Ishikawa (cell line): Measurements from ENCODE around the gene DPH1.

Experiments used
- CEBPB ChIP-seq: IDR thresholded peaks from 2 replicates; pipeline ENCODE4 v1.6.1; 2012
- CREB1 ChIP-seq: IDR thresholded peaks from 2 replicates; pipeline ENCODE4 v1.6.1; 2012; ENCODE audit warnings: low read depth
- EGR1 ChIP-seq: IDR thresholded peaks from 2 replicates; pipeline ENCODE4 v1.6.1; 2012
- EP300 ChIP-seq: IDR thresholded peaks from 2 replicates; pipeline ENCODE4 v1.6.1; 2012; ENCODE audit warnings: borderline replicate concordance
- FOXM1 ChIP-seq: IDR thresholded peaks from 2 replicates; pipeline ENCODE4 v1.6.1; 2012; ENCODE audit warnings: low read depth, borderline replicate concordance
- MAX ChIP-seq: IDR thresholded peaks from 2 replicates; pipeline ENCODE4 v1.6.1; 2012
- NFIC ChIP-seq: IDR thresholded peaks from 2 replicates; pipeline ENCODE4 v1.6.1; 2012
- RAD21 ChIP-seq: IDR thresholded peaks from 2 replicates; pipeline ENCODE4 v1.6.1; 2012; ENCODE audit warnings: low read depth
- REST ChIP-seq: IDR thresholded peaks from 2 replicates; pipeline ENCODE4 v1.6.1; 2012; ENCODE audit warnings: low read depth, mild to moderate bottlenecking
- TAF1 ChIP-seq: IDR thresholded peaks from 2 replicates; pipeline ENCODE4 v1.6.1; 2012; ENCODE audit warnings: low read depth, mild to moderate bottlenecking
- TCF12 ChIP-seq: IDR thresholded peaks from 2 replicates; pipeline ENCODE4 v1.6.1; 2012; ENCODE audit warnings: low read depth
- TEAD4 ChIP-seq: IDR thresholded peaks from 2 replicates; pipeline ENCODE4 v1.6.1; 2012
- USF1 ChIP-seq: IDR thresholded peaks from 2 replicates; pipeline ENCODE4 v1.6.1; 2012
- YY1 ChIP-seq: IDR thresholded peaks from 2 replicates; pipeline ENCODE4 v1.6.1; 2012; ENCODE audit warnings: low read depth
- ZBTB7A ChIP-seq: IDR thresholded peaks from 2 replicates; pipeline ENCODE4 v1.6.1; 2012; ENCODE audit warnings: low read depth

Gene DPH1

GRCh38 chr17:2074919-2075318 is 45.0 kb downstream of the DPH1 start:
- no peak for TF ChIP-seq TCF12
- no peak for TF ChIP-seq NFIC
- no peak for TF ChIP-seq CREB1
- no peak for TF ChIP-seq FOXM1
- TF ChIP-seq EP300: no peak
- TF ChIP-seq USF1: no peak
- no peak for TF ChIP-seq MAX
- no peak for TF ChIP-seq EGR1
- no peak for TF ChIP-seq RAD21
- TF ChIP-seq ZBTB7A: no peak
- no peak for TF ChIP-seq CEBPB
- no peak for TF ChIP-seq YY1

GRCh38 chr17:2075336-2076086 is 45.6 kb downstream of the DPH1 start:
- TF ChIP-seq REST (no peak), ZBTB7A (no peak), EP300 (no peak), TEAD4 (no peak), TCF12 (no peak), CREB1 (no peak), FOXM1 (no peak), NFIC (no peak), CEBPB (no peak), TAF1 (no peak), YY1 (no peak), USF1 (no peak), MAX (no peak), EGR1 (no peak), RAD21 (no peak)

- TF ChIP-seq FOXM1: no peak
- TF ChIP-seq TCF12: no peak
- no peak for TF ChIP-seq TAF1
- no peak for TF ChIP-seq YY1
- TF ChIP-seq NFIC: no peak
- no peak for TF ChIP-seq MAX
- TF ChIP-seq EGR1: no peak
- no peak for TF ChIP-seq ZBTB7A
- TF ChIP-seq USF1: no peak
- TF ChIP-seq RAD21: no peak
- TF ChIP-seq TEAD4: no peak
- no peak for TF ChIP-seq EP300
- no peak for TF ChIP-seq REST
- TF ChIP-seq CEBPB: no peak
- no peak for TF ChIP-seq CREB1
These were observed 46.4 kb downstream of the DPH1 start for GRCh38 chr17:2076087-2076984.

GRCh38 chr17:2077040-2077439 is 47.1 kb downstream of the DPH1 start:
- TF ChIP-seq REST: no peak
- no peak for TF ChIP-seq RAD21
- TF ChIP-seq TAF1: no peak
- TF ChIP-seq CEBPB: no peak
- no peak for TF ChIP-seq USF1
- no peak for TF ChIP-seq TCF12
- no peak for TF ChIP-seq EP300
- TF ChIP-seq CREB1: no peak
- no peak for TF ChIP-seq ZBTB7A
- no peak for TF ChIP-seq TEAD4
- no peak for TF ChIP-seq FOXM1
- TF ChIP-seq NFIC: no peak
- no peak for TF ChIP-seq YY1
